Loucy (cell line): ENCODE results near the gene SMOC2.

ENCODE experiments used
- EZH2phosphoT487 ChIP-seq: fragments of 200-600 bp; IDR thresholded peaks from 2 replicates; pipeline ENCODE4 v1.6.1; 2018; ENCODE audit warnings: antibody characterized with exemption, mild to moderate bottlenecking, moderate library complexity, borderline replicate concordance
- TF ChIP-seq, protein P1 (sequence below): fragments of 200-600 bp; sonication (generic); conservative IDR thresholded peaks from 2 replicates; pipeline ENCODE4 v1.5.1; 2014; ENCODE audit warnings: mild to moderate bottlenecking, antibody characterized with exemption, low read length

DNA sequence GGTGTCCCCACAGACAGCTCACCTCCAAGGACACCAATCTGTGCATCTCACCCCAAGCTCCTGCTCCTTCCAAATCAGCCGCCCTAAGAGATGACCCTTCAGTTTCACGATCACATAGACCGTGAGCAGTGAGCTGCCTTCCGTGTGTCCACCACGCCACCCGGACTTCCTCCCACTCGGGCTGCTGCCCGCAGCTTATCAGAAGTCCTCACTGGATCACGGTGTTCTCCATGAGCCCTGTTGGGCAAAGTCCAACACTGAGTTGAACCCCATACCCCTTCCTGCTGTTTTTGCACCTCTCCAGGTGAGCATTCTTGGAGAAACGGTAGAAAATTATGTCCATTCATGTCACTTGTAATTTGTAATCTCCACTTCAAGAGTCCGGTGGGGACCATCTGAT is 234.4 kb downstream of the SMOC2 start:
- TF ChIP-seq, protein P1, sequence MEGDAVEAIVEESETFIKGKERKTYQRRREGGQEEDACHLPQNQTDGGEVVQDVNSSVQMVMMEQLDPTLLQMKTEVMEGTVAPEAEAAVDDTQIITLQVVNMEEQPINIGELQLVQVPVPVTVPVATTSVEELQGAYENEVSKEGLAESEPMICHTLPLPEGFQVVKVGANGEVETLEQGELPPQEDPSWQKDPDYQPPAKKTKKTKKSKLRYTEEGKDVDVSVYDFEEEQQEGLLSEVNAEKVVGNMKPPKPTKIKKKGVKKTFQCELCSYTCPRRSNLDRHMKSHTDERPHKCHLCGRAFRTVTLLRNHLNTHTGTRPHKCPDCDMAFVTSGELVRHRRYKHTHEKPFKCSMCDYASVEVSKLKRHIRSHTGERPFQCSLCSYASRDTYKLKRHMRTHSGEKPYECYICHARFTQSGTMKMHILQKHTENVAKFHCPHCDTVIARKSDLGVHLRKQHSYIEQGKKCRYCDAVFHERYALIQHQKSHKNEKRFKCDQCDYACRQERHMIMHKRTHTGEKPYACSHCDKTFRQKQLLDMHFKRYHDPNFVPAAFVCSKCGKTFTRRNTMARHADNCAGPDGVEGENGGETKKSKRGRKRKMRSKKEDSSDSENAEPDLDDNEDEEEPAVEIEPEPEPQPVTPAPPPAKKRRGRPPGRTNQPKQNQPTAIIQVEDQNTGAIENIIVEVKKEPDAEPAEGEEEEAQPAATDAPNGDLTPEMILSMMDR, result no peak
- no peak for TF ChIP-seq EZH2phosphoT487
